NK-92 treated with Interleukin-12 subunit alpha and Interleukin-12 subunit beta, amount 100 ng/mL, for 24 hours (cell line): Measurements from ENCODE around the gene SFXN2.
"Not testable (repeated sequence)": the region's sequence is repeated elsewhere in the genome, so short reads cannot be mapped to it uniquely, and the experiment has no call there.

Source experiments
- DNase-seq: peaks from one replicate; lab custom pipeline; 2025; lab: John Stamatoyannopoulos, UW

Gene SFXN2

GRCh38 chr10:102679596-102679995, 34.8 kb upstream of the SFXN2 start:
- no peak for DNase-seq

- no peak for DNase-seq
These were observed 32.7 kb upstream of the SFXN2 start for GRCh38 chr10:102681696-102682095.

GRCh38 chr10:102682416-102682815, 32.0 kb upstream of the SFXN2 start:
- DNase-seq: no peak

GRCh38 chr10:102682981-102683380, 31.5 kb upstream of the SFXN2 start:
- no peak for DNase-seq

- no peak for DNase-seq
These were observed 30.7 kb upstream of the SFXN2 start for GRCh38 chr10:102683736-102684135.

GRCh38 chr10:102691285-102692066, 23.0 kb upstream of the SFXN2 start:
- DNase-seq: no peak

- not testable (repeated sequence) for DNase-seq
These were observed 19.0 kb upstream of the SFXN2 start for GRCh38 chr10:102695401-102695800.

GRCh38 chr10:102696736-102697135, 17.7 kb upstream of the SFXN2 start:
- DNase-seq: no peak

GRCh38 chr10:102698894-102699293, 15.5 kb upstream of the SFXN2 start:
- DNase-seq: no peak

GRCh38 chr10:102701272-102701671, 13.2 kb upstream of the SFXN2 start:
- DNase-seq: no peak

GRCh38 chr10:102701796-102702195, 12.6 kb upstream of the SFXN2 start:
- no peak for DNase-seq

- no peak for DNase-seq
These were observed 11.7 kb upstream of the SFXN2 start for GRCh38 chr10:102702742-102703141.

- no peak for DNase-seq
These were observed 9.5 kb upstream of the SFXN2 start for GRCh38 chr10:102704915-102705314.

- no peak for DNase-seq
These were observed 8.9 kb upstream of the SFXN2 start for GRCh38 chr10:102705531-102705930.

- DNase-seq: no peak
These were observed 3.8 kb upstream of the SFXN2 start for GRCh38 chr10:102710609-102711008.

- DNase-seq: no peak
These were observed 2.3 kb upstream of the SFXN2 start for GRCh38 chr10:102712089-102712488.

GRCh38 chr10:102712843-102713538, 1.4 kb upstream of the SFXN2 start:
- no peak for DNase-seq

- no peak for DNase-seq
These were observed 960 bp upstream of the SFXN2 start for GRCh38 chr10:102713539-102713813.

GRCh38 chr10:102713814-102714620, 419 bp upstream of the SFXN2 start, which contains the start of gene ARL3:
TSS of gene ARL3 (minus strand) at chr10:102714397. CDS start at chr10:102714275, 122 bp downstream.
- peak; percentile 96 for DNase-seq

- DNase-seq: no peak
These were observed 1.4 kb downstream of the SFXN2 start for GRCh38 chr10:102715880-102716279.

GRCh38 chr10:102716900-102717565, 2.6 kb downstream of the SFXN2 start:
- not testable (repeated sequence) for DNase-seq

- no peak for DNase-seq
These were observed 3.8 kb downstream of the SFXN2 start for GRCh38 chr10:102718220-102718619.
